ENCODE measurements around the gene NEGR1. TPM values are rescaled to one million over a fixed set of nuclear protein-coding genes. Genes with fewer than 3 reads are reported as not detected.

The NEGR1 gene
- total and polyA plus RNA-seq, 11 donors = 1.7 to 11.3 (median 6.8) TPM

DNA sequence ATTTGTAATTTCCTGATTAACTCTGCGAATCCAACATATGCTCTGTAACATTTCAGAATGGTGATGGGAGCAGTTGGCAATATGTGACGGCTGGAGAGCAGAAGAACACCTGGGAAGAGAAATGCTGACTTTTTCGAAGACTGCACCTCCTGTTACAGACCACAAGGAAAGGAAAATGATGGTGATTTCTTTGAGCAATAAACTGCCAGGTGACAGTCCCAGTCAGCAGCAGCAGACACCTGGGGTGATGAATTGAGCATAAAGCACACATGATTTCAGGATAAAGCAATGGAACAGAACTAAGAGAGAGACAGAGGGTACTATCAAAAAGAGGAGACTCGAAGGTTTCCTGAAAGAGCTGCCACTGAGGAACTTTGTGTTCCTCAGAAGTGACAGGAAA lies 528.6 kb downstream of the NEGR1 start:
- Histone ChIP-seq H3K36me3 (no peaks in the 10 kb centered on the region), H3K27ac (no peak overlapping the region), H3K27me3 (no peaks in the 10 kb centered on the region), H3K4me3 (no peak overlapping the region), H3K9me3 (no peaks in the 10 kb centered on the region), H3K4me1 (no peaks in the 10 kb centered on the region)
- DNase-seq = no peak
- intact Hi-C loops (cut with DNase I) = no loop called here
- ATAC-seq = no peak
- TF ChIP-seq, protein P1, sequence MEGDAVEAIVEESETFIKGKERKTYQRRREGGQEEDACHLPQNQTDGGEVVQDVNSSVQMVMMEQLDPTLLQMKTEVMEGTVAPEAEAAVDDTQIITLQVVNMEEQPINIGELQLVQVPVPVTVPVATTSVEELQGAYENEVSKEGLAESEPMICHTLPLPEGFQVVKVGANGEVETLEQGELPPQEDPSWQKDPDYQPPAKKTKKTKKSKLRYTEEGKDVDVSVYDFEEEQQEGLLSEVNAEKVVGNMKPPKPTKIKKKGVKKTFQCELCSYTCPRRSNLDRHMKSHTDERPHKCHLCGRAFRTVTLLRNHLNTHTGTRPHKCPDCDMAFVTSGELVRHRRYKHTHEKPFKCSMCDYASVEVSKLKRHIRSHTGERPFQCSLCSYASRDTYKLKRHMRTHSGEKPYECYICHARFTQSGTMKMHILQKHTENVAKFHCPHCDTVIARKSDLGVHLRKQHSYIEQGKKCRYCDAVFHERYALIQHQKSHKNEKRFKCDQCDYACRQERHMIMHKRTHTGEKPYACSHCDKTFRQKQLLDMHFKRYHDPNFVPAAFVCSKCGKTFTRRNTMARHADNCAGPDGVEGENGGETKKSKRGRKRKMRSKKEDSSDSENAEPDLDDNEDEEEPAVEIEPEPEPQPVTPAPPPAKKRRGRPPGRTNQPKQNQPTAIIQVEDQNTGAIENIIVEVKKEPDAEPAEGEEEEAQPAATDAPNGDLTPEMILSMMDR (IDR thresholded peaks at IDR 0.05) = no peak
- no peak for TF ChIP-seq POLR2A (IDR thresholded peaks at IDR 0.05)
- WGBS, 4 donors = 72 to 78% (median 78%) methylated on average over 4 of the region's 4 CpGs

DNA sequence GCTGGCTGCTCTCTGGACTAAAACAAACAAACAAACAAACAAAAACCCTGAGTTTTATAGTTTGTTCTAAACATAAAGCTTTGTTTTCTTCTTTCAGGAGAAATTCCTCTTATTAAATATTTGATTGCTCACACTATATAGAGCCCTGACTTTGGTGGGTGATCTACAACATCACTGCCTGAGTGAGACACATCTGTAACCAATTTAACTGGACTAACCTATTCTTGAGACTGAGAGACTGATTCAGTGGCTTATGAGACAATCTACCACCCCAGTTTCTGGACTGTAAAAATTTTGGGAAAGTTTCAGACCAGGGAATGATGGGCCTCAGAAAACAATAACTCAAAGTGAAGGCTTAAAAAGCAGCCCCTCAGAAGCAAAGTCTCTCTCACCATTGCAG lies 537.0 kb downstream of the NEGR1 start:
- Histone ChIP-seq H3K36me3 (no peaks in the 10 kb centered on the region), H3K9me3 (no peaks in the 10 kb centered on the region), H3K4me3 (no peak overlapping the region), H3K27ac (no peak overlapping the region), H3K4me1 (no peaks in the 10 kb centered on the region), H3K27me3 (no peaks in the 10 kb centered on the region)
- DNase-seq = no peak
- no peak for ATAC-seq
- intact Hi-C loops (cut with DNase I) = no loop called here
- TF ChIP-seq, protein P1 (IDR thresholded peaks at IDR 0.05) = no peak
- no peak for TF ChIP-seq POLR2A (IDR thresholded peaks at IDR 0.05)

DNA sequence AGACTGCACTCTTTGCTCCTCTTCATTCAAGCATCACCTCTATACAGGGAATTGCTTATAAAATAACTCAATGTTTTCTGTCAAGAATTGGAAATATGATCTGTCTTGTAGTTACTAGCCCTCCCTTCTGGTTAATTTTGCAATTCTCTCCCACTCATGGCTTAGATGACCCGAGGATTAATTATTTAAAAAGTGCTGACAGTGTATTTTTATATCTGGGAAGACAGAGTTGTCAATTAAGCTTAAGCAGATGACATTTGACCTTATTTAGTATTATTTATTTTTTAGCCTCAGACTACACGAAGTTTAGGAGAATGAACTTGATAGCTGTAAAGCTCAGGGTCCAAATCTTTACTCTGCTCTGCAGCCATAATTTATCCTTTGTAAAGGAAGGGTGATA lies 538.5 kb downstream of the NEGR1 start:
- Histone ChIP-seq H3K9me3 (no peaks in the 10 kb centered on the region), H3K4me3 (no peak overlapping the region), H3K27me3 (no peaks in the 10 kb centered on the region), H3K36me3 (no peaks in the 10 kb centered on the region), H3K27ac (no peak overlapping the region), H3K4me1 (no peaks in the 10 kb centered on the region)
- DNase-seq = no peak
- no peak for TF ChIP-seq POLR2A (IDR thresholded peaks at IDR 0.05)
- TF ChIP-seq, protein P1 (IDR thresholded peaks at IDR 0.05) = no peak
- 48 to 70% (median 64%) methylated on average over 2 of the region's 2 CpGs for WGBS, 4 donors
- intact Hi-C loops (cut with DNase I) = no loop called here
- no peak for ATAC-seq

DNA sequence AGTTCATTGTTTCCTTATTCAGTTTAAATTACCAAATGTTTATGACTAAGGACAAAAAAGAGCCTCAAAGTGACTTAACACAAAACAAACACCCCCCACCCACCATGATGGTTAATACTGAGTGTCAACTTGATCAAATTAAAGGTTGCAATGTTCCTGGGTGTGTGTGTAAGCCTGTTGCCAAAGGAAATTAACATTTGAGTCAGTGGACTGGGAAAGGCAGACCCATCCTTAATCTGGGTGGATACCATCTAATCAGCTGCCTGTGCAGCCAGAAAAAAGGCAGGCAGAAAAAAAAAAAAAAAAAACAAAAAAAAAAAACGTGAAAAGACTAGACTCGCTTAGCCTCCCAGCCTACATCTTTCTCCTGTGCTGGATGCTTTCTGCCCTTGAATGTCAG lies 543.4 kb downstream of the NEGR1 start:
- intact Hi-C loops (cut with DNase I) = no loop called here
- Histone ChIP-seq H3K27me3 (no peaks in the 10 kb centered on the region), H3K36me3 (no peaks in the 10 kb centered on the region), H3K9me3 (no peaks in the 10 kb centered on the region), H3K4me1 (no peaks in the 10 kb centered on the region), H3K4me3 (no peak overlapping the region), H3K27ac (no peak overlapping the region)
- TF ChIP-seq POLR2A (IDR thresholded peaks at IDR 0.05) = no peak
- TF ChIP-seq, protein P1 (IDR thresholded peaks at IDR 0.05) = no peak
- 67 to 84% (median 77%) methylated on average over 2 of the region's 2 CpGs for WGBS, 4 donors
- ATAC-seq (no peak), DNase-seq (no peak)

Measured in heart left ventricle (tissue), 16 donors.